ENCODE data around the gene GRAMD4.

GRAMD4 gene

DNA sequence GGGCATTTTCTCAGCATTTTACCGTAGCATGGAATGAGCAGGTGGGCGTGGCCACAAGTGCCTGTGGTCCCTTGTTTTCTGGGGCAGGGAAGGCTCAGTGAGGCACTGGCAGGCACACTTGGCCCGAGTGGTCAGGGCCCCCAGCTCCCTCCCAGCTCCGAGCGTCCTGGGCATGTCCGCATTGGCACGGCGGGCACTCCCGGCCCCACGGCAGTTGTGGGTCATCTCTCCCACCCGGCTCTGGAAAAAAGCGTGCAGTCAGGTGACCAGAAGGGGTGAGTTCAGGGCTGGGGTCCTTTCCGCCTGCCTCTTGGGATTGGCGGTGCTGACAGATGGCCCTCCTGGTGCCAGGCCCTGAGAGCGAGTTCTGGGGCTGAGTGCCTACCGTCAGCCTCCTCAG lies 55.8 kb downstream of the GRAMD4 start:
- Histone ChIP-seq H3K4me3 (ENCODE audit: low read length) (no peak overlapping the region), H3K27ac (ENCODE audit: low read depth, low read length) (no peak overlapping the region), H3K4me1 (ENCODE audit: control insufficient read depth, low read length) (peaks cover 20% of the 10 kb centered on the region), H3K9me3 (ENCODE audit: control insufficient read depth, insufficient read depth, low read length) (no peaks in the 10 kb centered on the region), H3K9me2 (replicated peaks; ENCODE audit: control insufficient read depth, low read length) (no peaks in the 10 kb centered on the region), H4K20me1 (ENCODE audit: control insufficient read depth, insufficient read depth, low read depth, low read length) (no peaks in the 10 kb centered on the region), H3K27me3 (ENCODE audit: control insufficient read depth, low read length) (no peaks in the 10 kb centered on the region), H3K36me3 (ENCODE audit: control insufficient read depth, low read length) (peaks cover 15% of the 10 kb centered on the region), H3F3A (ENCODE audit: control insufficient read depth, insufficient read depth) (0 out of 2 replicates have a peak, but pooled peaks cover 2% of the 10 kb centered on the region), H3K4me2 (ENCODE audit: low read length) (no peak overlapping the region), H3K79me2 (ENCODE audit: control insufficient read depth, low read length) (no peaks in the 10 kb centered on the region)
- TF ChIP-seq, protein P1, sequence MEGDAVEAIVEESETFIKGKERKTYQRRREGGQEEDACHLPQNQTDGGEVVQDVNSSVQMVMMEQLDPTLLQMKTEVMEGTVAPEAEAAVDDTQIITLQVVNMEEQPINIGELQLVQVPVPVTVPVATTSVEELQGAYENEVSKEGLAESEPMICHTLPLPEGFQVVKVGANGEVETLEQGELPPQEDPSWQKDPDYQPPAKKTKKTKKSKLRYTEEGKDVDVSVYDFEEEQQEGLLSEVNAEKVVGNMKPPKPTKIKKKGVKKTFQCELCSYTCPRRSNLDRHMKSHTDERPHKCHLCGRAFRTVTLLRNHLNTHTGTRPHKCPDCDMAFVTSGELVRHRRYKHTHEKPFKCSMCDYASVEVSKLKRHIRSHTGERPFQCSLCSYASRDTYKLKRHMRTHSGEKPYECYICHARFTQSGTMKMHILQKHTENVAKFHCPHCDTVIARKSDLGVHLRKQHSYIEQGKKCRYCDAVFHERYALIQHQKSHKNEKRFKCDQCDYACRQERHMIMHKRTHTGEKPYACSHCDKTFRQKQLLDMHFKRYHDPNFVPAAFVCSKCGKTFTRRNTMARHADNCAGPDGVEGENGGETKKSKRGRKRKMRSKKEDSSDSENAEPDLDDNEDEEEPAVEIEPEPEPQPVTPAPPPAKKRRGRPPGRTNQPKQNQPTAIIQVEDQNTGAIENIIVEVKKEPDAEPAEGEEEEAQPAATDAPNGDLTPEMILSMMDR (IDR thresholded peaks at IDR 0.05; ENCODE audit: low read depth, low read length, poor library complexity, severe bottlenecking): no peak
- no peak for TF ChIP-seq EZH2phosphoT487 (IDR thresholded peaks at IDR 0.05; ENCODE audit: borderline replicate concordance, low read length)

DNA sequence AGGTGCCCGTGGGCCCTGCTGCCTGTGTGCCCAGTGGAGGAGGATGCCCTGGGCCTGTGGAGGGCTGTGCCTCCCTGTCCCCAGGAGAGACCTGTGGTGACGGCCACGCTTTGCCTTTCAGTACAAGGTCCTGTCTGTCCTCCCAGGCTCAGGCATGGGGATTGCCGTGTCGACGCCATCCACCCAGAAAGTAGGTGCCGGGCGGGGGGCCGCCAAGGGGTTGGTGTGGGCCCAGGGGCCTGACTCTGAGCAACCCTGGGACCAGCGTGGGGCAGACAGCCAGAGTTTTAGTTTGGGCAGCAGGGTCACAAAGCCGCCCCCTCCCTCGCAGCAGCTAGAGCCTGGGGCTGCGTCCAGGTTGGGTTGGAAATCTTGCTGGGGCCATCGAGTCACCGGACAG lies 56.3 kb downstream of the GRAMD4 start:
- no peaks in the 10 kb centered on the region for H3K79me2 ChIP-seq (ENCODE audit: control insufficient read depth, low read length)
- H3K9me2 ChIP-seq (replicated peaks; ENCODE audit: control insufficient read depth, low read length): no peaks in the 10 kb centered on the region
- H3K36me3 ChIP-seq (ENCODE audit: control insufficient read depth, low read length): peaks cover 15% of the 10 kb centered on the region
- no peaks in the 10 kb centered on the region for H4K20me1 ChIP-seq (ENCODE audit: control insufficient read depth, insufficient read depth, low read depth, low read length)
- no peaks in the 10 kb centered on the region for H3K9me3 ChIP-seq (ENCODE audit: control insufficient read depth, insufficient read depth, low read length)
- TF ChIP-seq, protein P1 (IDR thresholded peaks at IDR 0.05; ENCODE audit: low read depth, low read length, poor library complexity, severe bottlenecking): no peak
- no peak for TF ChIP-seq EZH2phosphoT487 (IDR thresholded peaks at IDR 0.05; ENCODE audit: borderline replicate concordance, low read length)
- no peak overlapping the region for H3K27ac ChIP-seq (ENCODE audit: low read depth, low read length)
- no peaks in the 10 kb centered on the region for H3K27me3 ChIP-seq (ENCODE audit: control insufficient read depth, low read length)
- H3K4me3 ChIP-seq (ENCODE audit: low read length): no peak overlapping the region
- no peak overlapping the region for H3K4me2 ChIP-seq (ENCODE audit: low read length)
- H3K4me1 ChIP-seq (ENCODE audit: control insufficient read depth, low read length): peaks cover 20% of the 10 kb centered on the region
- 0 out of 2 replicates have a peak, but pooled peaks cover 2% of the 10 kb centered on the region for H3F3A ChIP-seq (ENCODE audit: control insufficient read depth, insufficient read depth)

DNA sequence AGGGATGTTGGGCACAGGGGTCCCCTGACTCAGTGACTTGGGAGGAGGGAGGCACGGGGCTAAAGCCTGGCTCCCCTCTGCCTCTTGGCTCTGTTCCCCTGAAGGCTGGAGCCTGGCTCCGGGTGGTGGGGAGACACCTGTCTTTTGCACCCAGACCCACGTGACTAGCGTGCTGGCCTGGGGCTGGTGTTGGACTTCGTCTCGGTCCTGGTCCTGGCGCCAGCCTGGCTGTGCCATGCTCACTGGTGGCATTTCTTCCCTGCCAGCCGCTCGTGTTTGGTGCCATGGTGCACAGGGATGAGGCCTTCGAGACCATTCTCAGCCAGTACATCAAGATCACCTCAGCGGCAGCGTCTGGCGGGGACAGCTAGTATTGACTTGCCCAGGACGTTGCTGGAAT lies 56.7 kb downstream of the GRAMD4 start:
- no peak overlapping the region for H3K4me3 ChIP-seq (ENCODE audit: low read length)

More for the DNA sequence above, 56.7 kb downstream of the GRAMD4 start:
- Histone ChIP-seq H3K27me3 (ENCODE audit: control insufficient read depth, low read length) (no peaks in the 10 kb centered on the region), H3K27ac (ENCODE audit: low read depth, low read length) (no peak overlapping the region), H3K4me1 (ENCODE audit: control insufficient read depth, low read length) (peaks cover 20% of the 10 kb centered on the region), H3F3A (ENCODE audit: control insufficient read depth, insufficient read depth) (0 out of 2 replicates have a peak, but pooled peaks cover 2% of the 10 kb centered on the region), H3K4me2 (ENCODE audit: low read length) (no peak overlapping the region), H3K79me2 (ENCODE audit: control insufficient read depth, low read length) (no peaks in the 10 kb centered on the region), H4K20me1 (ENCODE audit: control insufficient read depth, insufficient read depth, low read depth, low read length) (no peaks in the 10 kb centered on the region), H3K36me3 (ENCODE audit: control insufficient read depth, low read length) (peaks cover 15% of the 10 kb centered on the region), H3K9me2 (replicated peaks; ENCODE audit: control insufficient read depth, low read length) (no peaks in the 10 kb centered on the region), H3K9me3 (ENCODE audit: control insufficient read depth, insufficient read depth, low read length) (no peaks in the 10 kb centered on the region)
- TF ChIP-seq, protein P1 (IDR thresholded peaks at IDR 0.05; ENCODE audit: low read depth, low read length, poor library complexity, severe bottlenecking): no peak
- TF ChIP-seq EZH2phosphoT487 (IDR thresholded peaks at IDR 0.05; ENCODE audit: borderline replicate concordance, low read length): no peak
